ENCODE measurements around the gene STYK1.
A peak's percentile ranks its signal among the peaks of the same experiment; 100 is the strongest.

Gene STYK1

DNA sequence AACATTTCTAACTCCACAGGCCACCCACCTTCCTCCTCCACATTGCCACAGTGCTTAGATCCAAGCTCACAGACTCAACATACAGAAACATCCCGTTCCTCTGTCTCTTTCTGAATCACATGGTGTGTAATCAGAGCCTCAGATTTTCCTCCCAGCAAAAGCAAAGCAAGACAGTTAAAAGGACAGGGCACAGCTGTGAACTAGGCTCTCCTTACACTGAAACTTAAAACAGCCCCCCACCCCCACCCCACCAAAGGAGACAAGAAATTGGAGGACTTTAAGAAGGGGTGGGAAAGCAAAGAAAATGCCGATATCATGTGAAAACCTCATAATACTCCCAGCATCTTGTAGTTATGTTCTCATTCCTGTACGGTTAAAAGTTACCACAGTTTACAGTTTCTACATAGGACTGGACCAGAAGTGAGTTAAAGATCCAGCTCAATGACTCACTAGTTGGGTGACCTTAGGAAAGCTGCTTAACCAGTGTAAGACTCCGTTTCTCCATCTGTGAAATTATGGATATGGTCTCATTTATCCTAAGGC lies 44.5 kb upstream of the STYK1 start:
- peak; percentile 67 to 81 for DNase-seq (ENCODE audit: low read depth in 2 of 2)
- peak overlapping the region in 1 of 2 donors; percentile 22 for H3K4me3 ChIP-seq (replicated peaks in 1 of 2; ENCODE audit: low read depth in 2 of 2, low read length in 2 of 2)
- no peak for TF ChIP-seq CTCF (IDR thresholded peaks at IDR 0.05; ENCODE audit: low read depth, low read length)

- H3K4me3 ChIP-seq (replicated peaks in 1 of 2; ENCODE audit: low read depth in 2 of 2, low read length in 2 of 2), result peak overlapping the region in 1 of 2 donors; percentile 2
- peak in 1 of 2 donors; percentile 61 for DNase-seq (ENCODE audit: low read depth in 2 of 2)
- TF ChIP-seq CTCF (IDR thresholded peaks at IDR 0.05; ENCODE audit: low read depth, low read length), result no peak
Measured at GRCh38 chr12:10717410-10717809, 43.6 kb upstream of the STYK1 start.

- DNase-seq (ENCODE audit: low read depth in 2 of 2), result peak; percentile 89 to 93
- TF ChIP-seq CTCF (IDR thresholded peaks at IDR 0.05; ENCODE audit: low read depth, low read length), result no peak
- H3K4me3 ChIP-seq (replicated peaks in 1 of 2; ENCODE audit: low read depth in 2 of 2, low read length in 2 of 2), result peak overlapping the region in 1 of 2 donors; percentile 32
Measured at GRCh38 chr12:10716704-10717315, 43.0 kb upstream of the STYK1 start.

DNA sequence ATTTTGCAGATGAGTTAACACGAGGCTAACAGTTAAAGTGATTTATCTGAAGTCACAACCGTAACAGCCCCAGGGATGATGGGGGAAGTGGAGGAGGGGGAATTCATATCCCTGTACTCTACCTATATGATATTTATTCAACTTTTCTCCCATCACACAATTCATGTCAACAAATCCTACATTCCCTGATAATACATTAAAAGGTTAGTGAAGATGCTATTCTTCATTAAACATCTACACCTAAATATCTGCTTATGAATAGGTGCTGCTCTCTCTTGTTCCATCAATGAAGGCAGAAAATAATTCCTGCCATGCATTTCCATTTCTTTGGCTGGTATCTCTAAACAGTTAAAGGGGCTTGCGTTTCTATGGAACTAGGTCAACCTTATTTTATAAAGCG lies 42.4 kb upstream of the STYK1 start:
- no peak for DNase-seq (ENCODE audit: low read depth in 2 of 2)
- no peak for TF ChIP-seq CTCF (IDR thresholded peaks at IDR 0.05; ENCODE audit: low read depth, low read length)
- H3K4me3 ChIP-seq (replicated peaks in 1 of 2; ENCODE audit: low read depth in 2 of 2, low read length in 2 of 2), result peak overlapping the region in 1 of 2 donors; percentile 32

- no peak for DNase-seq (ENCODE audit: low read depth in 2 of 2)
- H3K4me3 ChIP-seq (replicated peaks in 1 of 2; ENCODE audit: low read depth in 2 of 2, low read length in 2 of 2), result no peak overlapping the region
- no peak for TF ChIP-seq CTCF (IDR thresholded peaks at IDR 0.05; ENCODE audit: low read depth, low read length)
Measured at GRCh38 chr12:10715491-10715890, 41.6 kb upstream of the STYK1 start.

DNA sequence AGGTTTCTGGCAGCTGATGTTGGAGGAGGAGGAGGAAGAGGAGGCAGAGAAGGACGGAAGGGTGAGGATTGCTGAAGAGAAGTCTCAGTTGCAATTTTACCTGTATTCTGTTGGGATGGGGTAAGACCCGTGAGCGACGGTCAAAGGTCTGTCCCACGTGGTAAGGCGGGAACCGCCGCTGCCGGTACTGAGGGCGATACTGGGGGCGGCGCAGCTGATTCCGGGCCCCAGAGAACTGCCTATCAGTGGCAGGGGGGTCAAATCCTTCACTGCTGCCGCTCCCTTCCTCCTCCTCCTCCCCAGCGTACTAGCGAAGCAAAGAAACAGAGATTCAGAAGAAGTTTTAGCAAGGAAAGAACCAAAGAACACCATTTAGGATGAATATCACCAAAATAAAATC lies 36.0 kb upstream of the STYK1 start:
- DNase-seq (ENCODE audit: low read depth in 2 of 2), result no peak
- H3K4me3 ChIP-seq (replicated peaks in 1 of 2; ENCODE audit: low read depth in 2 of 2, low read length in 2 of 2), result no peak overlapping the region
- no peak for TF ChIP-seq CTCF (IDR thresholded peaks at IDR 0.05; ENCODE audit: low read depth, low read length)

DNA sequence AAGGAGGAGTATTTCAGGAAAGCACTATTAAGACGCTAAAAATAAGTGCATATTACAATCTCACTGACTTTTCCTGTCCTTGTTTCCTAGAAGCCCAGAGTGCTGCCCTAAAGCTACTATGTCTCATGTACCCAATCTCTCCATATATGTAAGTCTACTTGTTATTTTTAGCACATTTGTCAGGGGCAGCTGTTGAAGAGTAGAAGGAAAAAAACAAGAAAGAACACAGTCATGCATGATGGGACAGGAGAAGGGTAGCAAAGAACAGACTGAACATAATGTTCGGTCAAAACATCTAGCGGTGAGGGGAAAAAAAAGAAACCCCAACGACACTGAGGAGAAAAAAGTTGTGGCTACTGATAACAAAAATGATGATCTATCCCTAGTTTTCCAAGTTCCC lies 35.0 kb upstream of the STYK1 start:
- DNase-seq (ENCODE audit: low read depth in 2 of 2), result no peak
- H3K4me3 ChIP-seq (replicated peaks in 1 of 2; ENCODE audit: low read depth in 2 of 2, low read length in 2 of 2), result no peak overlapping the region
- TF ChIP-seq CTCF (IDR thresholded peaks at IDR 0.05; ENCODE audit: low read depth, low read length), result no peak

Data from cardiac fibroblast (primary cell).